GM19025 (cell line): Measurements from ENCODE around the gene LPP.

Experiments used
- ATAC-seq: cut with Tn5 transposase; IDR thresholded peaks from one replicate; pipeline ENCODE4 v1.9.1; 2021; ENCODE audit warnings: mild to moderate bottlenecking, low read depth, moderate library complexity; ENCODE audit not compliant: unreplicated experiment

The LPP gene

DNA sequence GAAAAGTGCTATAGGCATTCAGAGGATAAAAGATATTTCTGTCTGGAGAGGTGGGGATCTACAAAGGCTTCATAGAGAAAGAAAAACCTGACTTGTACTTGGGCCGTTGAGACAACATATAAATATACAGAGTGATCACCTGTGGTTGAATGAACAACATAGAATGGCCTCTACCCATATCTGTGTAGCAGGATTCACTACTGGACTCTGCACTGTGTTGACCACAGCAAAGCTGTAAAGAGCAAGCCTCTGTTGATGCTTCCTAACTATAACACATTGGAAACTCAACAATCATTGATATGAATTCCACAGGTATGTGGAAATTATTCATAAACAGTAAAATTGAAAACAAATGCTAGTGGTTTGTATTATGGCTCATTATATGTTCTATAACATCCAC lies 19.1 kb upstream of the LPP start:
- ATAC-seq, result no peak

DNA sequence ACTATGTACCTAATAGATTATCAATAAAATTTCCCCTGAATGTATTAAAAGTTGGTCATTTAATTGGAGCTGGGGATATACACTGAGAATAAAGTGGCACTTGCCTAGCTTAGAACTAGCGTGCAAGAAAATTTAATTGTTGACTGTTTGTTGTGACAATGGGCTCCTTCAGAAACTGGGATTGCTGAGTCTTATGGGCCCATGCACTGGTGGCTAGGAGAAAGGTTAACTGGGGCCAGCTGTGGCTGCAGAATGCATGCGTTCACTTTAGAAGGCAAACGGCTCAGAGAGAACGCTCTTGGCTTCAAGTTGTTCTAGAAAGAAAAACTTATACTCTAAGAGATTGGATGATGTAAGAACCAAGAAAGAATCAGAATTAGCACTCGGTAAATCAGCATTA lies 18.7 kb upstream of the LPP start:
- no peak for ATAC-seq

DNA sequence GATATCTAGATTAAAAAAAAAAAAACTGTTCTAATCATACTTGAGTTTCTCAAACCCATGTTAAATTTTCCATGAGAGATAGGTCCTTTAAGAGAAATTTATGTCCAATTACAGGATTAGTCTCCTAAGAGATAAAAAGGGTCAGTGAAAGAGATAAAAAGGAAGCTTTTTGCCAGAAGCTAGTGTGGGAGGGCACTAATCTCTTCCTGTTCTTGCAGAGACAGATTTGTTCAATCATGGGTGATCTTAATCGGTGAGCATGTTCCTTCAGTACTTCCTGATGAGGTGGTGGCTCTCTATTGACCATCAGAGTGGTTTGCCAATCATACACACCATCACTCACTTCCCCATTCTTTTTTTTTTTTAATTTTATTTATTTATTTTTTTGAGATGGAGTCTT lies 16.9 kb upstream of the LPP start:
- ATAC-seq, result no peak

DNA sequence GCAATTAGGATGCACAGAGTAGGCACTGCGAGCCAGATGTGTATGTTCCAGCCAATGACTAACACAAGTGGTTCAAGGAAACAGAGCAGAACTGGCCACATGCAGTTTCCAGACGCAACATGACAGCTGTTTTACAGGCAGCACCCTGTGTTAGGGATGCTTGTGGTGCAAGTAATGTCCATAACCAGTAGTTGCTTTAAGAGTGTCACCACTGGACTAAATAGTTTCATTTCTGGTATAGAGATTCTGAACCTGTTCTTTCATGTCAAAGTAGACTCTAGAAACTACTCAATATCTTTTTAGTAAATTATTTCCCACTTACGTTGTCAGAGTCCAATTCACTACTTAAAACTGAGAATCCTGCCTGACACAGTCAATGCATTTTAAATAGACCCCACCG lies 14.5 kb upstream of the LPP start:
- peak; percentile 70 for ATAC-seq

DNA sequence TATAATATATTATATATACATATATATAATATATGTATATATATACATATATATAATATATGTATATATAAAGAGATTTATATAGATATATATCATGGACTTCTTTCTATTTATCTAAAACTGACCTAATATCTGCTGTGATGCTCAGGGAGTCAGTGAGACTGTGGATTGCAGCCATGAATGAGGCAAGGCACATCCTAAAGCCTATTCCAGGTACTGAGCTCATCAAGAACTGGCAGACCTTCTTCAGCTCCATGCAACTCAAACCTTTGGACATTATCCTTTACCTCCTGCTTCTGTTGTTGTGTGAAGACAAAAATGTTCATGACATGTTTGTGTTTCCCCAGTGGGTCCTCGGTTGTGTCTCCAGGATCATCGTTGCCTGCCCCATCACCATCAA lies 7.7 kb upstream of the LPP start:
- ATAC-seq, result no peak

DNA sequence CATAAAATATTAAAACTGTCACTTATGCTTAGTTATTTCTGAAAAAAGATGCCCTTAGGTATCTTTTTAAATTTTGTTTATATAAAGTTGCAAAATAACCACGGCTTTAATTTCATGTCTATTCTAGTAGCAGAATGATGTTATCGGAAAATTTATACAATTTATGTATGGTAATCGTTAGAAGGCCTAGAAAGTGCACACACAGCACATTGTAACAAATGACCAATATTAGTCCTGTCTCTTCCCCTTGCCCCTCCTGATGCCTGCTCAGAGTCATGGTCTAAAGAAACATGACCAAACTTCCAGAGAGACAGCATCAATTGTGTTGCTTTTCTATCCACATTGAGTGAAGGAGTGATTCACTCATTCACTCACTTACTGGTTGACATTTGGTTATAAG lies 6.2 kb upstream of the LPP start:
- no peak for ATAC-seq

DNA sequence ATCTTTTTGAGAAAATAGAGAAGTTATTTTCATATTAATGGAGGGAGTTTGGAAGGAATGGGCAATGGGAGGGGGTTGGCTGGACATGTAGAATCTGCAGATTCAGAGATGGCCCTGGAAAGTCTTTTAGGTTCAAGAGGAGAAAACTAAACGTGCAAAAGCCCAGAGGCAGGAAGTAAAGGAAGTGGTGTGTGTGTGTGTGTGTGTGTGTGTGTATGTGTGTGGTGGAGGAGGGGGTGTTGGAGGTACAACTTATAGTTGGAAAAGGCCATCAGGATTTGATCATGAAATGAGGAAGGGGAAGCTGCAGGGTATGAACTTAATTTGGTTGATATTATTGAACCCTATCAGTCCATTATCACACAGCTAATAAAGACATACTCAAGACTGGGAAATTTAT lies 5.6 kb upstream of the LPP start:
- ATAC-seq, result no peak

DNA sequence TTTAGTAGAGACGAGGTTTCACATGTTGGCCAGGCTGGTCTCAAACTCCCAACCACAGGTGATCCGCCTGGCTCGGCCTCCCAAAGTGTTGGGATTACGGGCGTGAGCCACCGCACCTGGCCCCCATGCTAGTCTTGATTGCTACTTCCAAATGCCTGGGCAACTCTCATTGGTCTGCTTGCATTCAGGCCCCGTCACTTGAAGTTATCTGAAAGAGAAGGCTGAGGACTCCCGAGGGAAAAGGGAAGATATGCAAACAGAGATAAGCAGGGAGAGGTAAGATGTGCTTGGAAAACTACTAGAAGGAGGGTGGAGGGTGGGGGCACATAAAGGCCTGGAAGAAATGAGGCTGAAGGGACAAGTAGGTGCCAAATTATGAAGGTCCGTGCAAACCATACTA lies 4.4 kb upstream of the LPP start:
- no peak for ATAC-seq

DNA sequence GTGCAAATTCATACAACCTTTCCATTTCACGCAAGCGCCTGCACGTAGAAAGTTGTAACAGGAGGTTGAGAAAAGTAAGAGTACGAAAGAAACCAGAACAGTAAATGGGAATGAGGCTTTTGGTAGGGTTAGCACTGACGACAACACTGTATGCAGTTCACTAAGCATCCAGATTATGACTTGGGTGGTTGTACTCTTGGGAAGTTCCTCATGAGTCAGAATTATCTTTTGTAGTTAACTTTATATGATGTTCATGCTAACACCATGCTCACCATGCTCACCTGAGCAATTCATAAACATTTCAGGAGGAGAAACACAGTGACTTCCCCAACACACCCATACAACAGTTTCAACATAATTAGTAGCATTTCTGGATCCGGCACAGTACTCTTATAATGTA lies 3.0 kb upstream of the LPP start:
- no peak for ATAC-seq

DNA sequence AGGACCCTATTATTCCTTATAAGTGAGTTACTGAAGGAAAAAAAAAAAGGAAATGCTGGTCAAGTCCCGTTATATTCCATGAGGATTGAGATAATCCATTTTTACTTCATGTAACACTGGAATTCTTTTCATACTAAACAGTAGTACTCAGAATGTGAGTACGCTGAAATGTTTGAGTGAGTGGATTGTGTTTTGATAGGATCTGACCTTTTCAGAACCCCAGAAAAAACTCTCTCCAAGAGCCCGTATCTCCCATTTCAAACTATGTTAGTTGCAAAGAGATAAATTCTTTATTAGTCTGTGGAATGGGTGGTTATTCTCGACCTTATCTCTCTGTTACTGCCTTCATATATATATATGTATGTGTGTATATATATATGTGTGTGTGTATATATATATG lies 2.5 kb upstream of the LPP start:
- ATAC-seq, result no peak

DNA sequence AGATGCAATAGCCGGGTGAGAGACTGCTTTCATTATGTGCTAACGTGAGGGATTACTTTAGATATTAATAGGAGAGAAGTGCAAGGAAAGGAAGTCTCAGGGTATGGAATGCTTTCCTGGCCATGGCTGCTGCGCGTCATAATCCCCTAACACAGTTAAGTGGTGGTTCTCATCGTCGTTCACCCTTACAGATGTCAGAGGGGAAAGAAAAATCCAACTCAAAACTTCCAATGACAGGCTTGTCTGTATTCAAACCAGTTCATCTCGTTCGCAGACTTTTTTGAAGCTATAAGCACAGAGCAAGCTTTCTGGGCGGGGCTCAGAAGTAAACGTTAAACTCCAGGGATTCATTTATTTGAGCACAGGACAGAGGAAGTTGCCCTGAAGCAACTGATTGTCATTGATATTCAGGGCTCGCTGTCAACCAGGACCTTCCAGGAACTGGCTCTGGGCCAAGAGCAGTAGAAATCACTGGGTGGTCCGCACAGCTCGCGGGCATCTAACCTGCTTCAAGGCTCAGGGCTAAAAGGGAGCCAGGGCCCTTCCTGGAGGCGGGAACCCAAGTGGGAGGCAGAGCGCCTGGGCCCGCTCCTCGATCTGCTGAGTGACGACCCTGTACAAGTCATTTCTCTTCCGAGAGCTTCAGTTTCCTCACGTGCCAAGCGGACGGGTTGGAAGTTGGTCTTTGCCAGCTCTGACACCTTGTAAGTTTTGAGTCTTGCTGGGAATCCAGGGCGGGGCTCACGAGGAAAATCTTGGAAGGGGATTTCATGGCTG lies 1.1 kb upstream of the LPP start:
- ATAC-seq, result no peak

DNA sequence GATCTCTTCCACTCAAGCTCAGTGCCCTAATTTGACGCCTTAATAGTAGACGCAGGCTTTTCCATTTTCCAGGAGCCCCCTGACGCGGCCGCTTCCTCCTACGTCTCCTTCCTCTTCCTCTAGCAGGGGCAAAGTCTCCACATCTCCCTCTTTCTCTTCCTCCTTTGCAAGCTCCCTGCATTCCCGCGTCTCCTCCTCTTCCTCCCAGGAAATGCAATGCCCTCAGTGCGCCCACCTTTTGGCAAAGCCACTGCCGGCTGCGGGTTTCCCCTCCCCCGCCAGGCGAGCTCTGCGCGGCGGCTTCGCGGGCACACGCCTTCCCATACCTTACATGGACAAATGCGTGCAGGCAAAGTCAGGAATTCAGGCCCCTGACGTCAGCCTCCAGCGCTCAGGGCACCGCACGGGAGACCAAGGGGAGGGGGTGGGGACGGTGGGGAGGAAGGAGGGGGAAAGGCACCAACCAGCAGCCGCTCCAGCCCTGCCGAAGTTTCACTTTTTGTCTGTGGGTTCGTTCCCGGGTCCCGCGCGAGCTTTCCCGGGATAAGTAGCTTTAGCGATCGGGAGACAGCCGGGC lies 432 bp upstream of the LPP start:
- ATAC-seq, result peak; percentile 21

DNA sequence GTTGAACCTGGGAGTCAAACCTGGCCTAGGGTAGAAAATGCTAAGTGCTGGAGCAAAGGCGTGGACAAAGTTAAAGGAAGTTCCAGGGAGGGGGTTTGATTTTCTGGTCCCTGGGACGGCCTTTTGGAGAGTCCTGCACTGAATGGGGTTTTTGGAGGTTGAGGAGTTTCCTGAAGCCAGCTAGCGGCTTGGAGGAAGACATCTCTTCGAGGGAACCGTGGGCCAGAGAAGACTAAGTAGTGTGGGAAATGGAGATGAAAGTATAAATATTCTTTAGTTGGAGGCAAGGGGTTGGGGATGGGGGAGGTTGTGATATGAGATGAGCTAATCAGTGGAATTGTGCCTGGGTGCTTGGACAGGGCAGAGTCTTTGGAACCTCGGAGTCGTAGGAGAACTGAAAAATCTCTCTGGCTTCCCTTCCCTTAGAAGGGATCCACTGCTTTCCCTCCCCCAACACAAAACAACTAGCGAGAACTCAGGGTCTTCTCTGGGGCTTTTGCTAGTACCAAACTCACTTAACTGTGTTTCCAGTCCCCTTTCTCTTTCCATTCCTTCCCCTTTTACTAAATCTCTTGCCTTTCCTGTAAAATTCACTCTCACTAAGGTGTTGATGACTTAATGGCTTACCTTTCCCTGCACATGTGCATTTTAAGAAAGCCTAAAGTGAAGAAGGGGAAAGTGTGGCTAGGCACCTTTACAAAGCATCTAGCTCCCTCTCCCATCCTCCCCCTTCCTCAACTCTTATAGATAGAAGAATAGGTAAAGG lies 1.0 kb downstream of the LPP start:
- no peak for ATAC-seq

DNA sequence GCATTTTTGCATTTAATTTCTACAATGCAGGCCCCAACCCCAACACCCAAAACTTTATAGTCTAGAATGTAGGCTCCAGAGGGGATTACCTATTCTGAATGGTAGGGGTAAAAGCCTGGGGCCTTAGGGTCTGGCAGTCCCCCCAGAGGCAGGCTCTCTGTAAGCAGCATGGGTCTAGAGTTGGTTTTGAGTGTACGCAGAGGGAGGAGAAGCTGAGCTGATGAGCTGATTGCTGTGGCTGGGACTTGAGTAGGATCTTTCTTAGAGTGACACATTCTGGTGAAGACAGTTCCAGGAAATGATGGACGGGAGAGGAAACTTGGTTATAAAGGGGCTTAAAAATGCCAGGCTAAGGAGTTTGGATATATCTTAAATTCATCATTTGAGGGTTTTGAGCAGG lies 2.1 kb downstream of the LPP start:
- no peak for ATAC-seq

DNA sequence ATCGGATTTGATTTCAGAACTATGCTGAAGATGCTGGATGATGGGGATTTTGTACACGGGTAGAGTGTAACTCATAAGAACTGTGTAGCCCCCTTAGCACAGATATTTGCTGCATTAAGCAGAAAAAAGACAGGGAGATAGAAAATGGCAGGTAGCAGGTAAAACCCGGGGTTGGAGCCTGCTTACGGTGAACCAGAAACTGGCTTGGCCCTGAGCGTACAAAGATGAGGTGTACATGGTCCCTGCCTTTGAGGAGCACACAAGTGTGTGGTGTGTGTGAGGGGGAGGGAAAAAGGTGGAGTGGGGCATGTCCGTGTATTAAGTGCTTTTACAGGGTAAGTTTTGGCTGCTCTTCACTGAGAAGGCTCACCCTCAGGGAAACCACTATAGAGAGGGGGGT lies 3.5 kb downstream of the LPP start:
- ATAC-seq, result no peak

DNA sequence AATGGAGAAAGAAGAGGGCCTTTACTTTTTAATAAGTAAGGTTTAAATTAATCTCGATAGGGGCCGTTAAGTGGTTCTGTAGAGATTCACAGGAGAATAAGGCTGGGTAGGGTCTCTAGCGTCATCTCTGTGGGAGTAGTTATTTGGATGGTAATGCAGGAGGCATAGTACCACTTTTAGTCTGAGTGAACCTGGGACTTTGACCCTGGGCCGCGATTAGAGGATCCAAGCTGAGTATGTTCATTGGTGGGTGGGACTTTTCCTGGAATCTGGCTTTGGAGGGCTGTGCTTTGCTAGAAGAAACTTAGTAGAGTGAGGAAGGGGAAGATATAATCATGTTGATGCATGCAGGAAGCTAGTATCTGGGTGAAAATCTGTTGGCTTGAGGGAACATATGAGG lies 4.0 kb downstream of the LPP start:
- no peak for ATAC-seq

DNA sequence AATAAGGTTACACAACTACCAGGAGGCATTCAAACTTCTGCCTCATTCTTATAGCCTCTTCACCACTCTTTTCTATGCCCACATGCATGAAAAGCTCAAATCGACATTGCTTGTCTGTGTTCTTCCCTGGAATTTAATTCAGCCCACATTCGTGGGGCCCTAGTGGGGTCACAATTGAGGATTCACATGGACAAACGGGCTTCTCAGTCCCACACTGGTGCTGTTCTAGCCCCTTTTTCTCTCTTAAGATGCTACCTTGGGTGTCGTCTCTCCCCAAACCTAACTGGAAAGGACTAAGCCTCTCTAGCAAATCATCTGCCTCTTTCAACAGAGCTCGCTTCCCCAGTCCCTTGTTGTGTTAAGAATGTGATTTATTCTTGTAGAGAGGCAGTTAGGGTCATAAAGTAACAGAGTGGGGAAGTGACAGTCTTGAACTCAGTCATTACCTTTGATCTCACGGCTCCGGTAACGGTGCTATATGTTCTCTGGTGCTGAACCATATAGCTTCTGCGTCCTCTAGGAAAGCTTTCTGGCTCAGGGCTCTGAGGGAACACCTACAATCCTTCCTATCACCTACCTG lies 4.9 kb downstream of the LPP start:
- ATAC-seq, result no peak

DNA sequence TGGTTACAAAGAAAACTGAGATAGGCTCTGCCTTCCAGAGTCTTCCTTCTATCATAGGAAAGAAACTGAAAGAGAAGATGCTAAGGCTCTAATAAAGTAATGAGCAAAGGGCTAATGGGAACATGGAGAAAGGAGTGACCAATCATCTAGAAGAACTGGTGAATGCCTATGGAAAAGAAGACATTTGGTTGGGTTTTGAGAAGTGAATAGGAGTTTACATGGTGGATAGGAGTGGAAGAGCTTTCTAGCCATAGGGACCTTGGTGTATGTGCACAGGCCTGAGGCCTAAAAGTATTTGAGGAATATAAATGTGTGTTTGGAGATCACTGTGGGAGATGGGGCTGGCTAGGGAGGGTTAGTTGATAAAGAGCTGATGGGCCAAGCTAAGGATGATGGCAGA lies 6.8 kb downstream of the LPP start:
- ATAC-seq, result no peak

DNA sequence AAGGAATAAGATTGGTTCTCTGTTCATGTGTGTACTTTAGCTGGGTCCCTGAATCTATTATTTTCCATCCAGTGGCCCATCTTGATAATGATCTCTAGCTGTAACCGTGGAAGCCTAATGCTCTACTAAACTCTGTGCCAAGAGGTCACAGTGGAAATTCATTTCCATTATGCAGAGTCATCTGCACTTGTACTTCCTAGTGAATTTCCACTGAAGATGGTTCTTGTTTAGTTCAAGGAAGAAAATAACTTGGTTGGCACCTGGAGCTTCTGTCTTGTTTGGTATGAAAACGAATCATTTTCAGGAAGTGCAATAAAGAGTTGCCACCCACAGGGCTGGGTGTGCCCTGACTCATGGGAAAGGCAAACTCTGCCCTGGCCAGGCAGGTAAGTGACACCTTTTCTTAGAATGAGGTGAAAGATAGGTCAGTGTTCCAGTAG lies 10.3 kb downstream of the LPP start:
- no peak for ATAC-seq

DNA sequence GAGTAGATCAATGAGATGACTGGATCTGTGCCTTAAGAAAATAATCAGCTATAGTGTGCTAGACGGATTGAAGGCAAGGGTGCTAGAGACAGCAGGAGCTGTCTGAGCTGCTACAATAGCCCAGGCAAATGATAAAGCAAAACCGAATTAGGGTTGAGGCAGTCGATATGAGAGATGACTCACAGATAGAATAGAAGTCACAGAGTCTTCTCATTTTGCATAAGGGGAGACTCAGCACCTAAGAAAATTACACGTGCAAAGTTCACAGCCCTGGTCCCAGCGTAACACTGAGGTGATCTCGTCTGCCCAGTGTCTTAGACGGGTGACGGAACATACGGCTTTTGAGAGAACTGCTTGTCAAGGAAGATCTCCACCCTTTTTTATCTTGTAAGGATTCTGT lies 11.6 kb downstream of the LPP start:
- no peak for ATAC-seq

DNA sequence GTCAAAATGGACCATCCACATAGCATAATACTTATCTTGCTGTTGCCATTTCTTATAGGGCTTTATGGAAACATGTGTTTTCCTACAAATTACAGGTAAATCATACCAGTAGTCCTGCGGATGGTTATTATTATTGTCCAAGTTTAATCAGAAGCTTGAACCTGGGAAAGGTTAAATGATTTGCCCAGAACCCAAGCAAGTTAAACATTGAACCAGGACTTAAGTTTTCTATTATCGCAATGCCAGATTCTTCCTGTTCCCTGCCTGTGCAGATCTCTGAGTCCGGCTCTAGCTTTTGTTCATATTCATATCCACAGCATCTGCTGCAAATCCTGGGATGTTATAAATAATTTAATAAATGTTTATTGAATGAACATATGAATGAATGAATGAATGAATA lies 12.5 kb downstream of the LPP start:
- ATAC-seq, result no peak

DNA sequence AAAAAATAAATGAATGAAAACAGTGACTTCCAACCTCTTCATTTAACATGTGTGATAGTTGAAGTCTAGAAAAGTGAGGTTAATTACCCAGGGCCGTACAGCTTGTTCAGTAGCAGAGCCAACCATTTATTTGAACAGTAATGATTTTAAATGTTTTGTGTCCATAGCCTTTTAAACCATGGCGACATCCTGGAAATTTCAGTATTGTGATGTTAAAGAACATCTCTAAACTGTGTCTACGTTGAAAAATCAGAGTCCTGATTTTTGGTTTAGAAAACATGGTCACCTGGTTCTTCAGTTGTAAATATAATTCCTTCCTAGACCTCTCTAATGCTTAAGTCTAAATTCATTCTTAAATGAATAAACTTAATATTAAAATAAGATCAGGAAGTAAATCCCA lies 14.2 kb downstream of the LPP start:
- ATAC-seq, result no peak
